Esophagus squamous epithelium (tissue), 5 donors: ENCODE data around the gene PLCD1. TPM values are rescaled to one million over a fixed set of nuclear protein-coding genes. Genes with fewer than 3 reads are reported as not detected.

Source experiments
- DNase-seq: peaks from one replicate; lab custom pipeline; 2025; lab: John Stamatoyannopoulos, UW
- H3K27ac ChIP-seq, 4 donors: fragments of 200-600 bp; sonication (generic); one replicate each; pipeline ENCODE4 v1.5.1; 2016 to 2019; ENCODE audit warnings: mild to moderate bottlenecking in 1 of 4
- H3K27me3 ChIP-seq, 4 donors: fragments of 200-600 bp; sonication (generic); 1 replicate in 3 of 4; 2 replicates in 1 of 4; pipeline versions ENCODE4 v1.5.1 to v1.6.0; 2017 to 2021; ENCODE audit warnings: antibody characterized with exemption in 1 of 4
- H3K36me3 ChIP-seq, 3 donors: fragments of 200-600 bp; sonication (generic); one replicate each; pipeline ENCODE4 v1.5.1; 2016 to 2019
- H3K4me1 ChIP-seq, 3 donors: fragments of 200-600 bp; sonication (generic); one replicate each; pipeline ENCODE4 v1.5.1; 2017 to 2019
- H3K4me3 ChIP-seq, 4 donors: fragments of 200-600 bp; sonication (generic); 1 replicate in 3 of 4; 2 replicates in 1 of 4; pipeline ENCODE4 v1.5.1; 2016 to 2019; ENCODE audit warnings: mild to moderate bottlenecking in 2 of 4, moderate library complexity in 1 of 4
- H3K9me3 ChIP-seq, 3 donors: fragments of 200-600 bp; sonication (generic); one replicate each; pipeline ENCODE4 v1.5.1; 2016 to 2019
- POLR2A ChIP-seq, 4 donors: fragments of 450-650 bp; IDR thresholded peaks; one replicate each; pipeline ENCODE4 v1.6.1; 2017; ENCODE audit warnings: antibody characterized with exemption in 4 of 4, mild to moderate bottlenecking in 4 of 4, moderate library complexity in 3 of 4
- WGBS, 2 donors: methylation state at CpG; one replicate each; pipeline ENCODE4 v1.1.5; 2018; 5-methylcytosine and 5-hydroxymethylcytosine counted together
- intact Hi-C: fragments of 100-400 bp; cut with DNase I; formaldehyde crosslinking; loops from one replicate; pipeline ENCODE4 v1.15.0; 2022
- total RNA-seq, 4 donors: library from RNA; depleted of rRNA; stranded (reverse); fragments of >200 nt; gene quantifications; one replicate each; pipeline ENCODE4 v1.1.0, GENCODE V29; 2016
- TF ChIP-seq, protein P1 (sequence below), 6 experiments: fragments of 450-650 bp in 4 of 6; fragments of 200-600 bp in 2 of 6; sonication (generic) in 2 of 6; IDR thresholded peaks; one replicate each; pipeline ENCODE4 v1.5.1; 2016 to 2019; ENCODE audit warnings: antibody characterized with exemption in 6 of 6, mild to moderate bottlenecking in 4 of 6, moderate library complexity in 4 of 6
- donor health status: DM: yes; HTN: yes; CAD: no.

PLCD1 gene
- total RNA-seq, 4 donors from 2014 or later = 24.2 to 37.9 (median 35.0) TPM

- H3K27ac ChIP-seq = peak overlapping the region in 2 of 4 donors; percentile 55 to 66
- TF ChIP-seq, protein P1, sequence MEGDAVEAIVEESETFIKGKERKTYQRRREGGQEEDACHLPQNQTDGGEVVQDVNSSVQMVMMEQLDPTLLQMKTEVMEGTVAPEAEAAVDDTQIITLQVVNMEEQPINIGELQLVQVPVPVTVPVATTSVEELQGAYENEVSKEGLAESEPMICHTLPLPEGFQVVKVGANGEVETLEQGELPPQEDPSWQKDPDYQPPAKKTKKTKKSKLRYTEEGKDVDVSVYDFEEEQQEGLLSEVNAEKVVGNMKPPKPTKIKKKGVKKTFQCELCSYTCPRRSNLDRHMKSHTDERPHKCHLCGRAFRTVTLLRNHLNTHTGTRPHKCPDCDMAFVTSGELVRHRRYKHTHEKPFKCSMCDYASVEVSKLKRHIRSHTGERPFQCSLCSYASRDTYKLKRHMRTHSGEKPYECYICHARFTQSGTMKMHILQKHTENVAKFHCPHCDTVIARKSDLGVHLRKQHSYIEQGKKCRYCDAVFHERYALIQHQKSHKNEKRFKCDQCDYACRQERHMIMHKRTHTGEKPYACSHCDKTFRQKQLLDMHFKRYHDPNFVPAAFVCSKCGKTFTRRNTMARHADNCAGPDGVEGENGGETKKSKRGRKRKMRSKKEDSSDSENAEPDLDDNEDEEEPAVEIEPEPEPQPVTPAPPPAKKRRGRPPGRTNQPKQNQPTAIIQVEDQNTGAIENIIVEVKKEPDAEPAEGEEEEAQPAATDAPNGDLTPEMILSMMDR (IDR thresholded peaks at IDR 0.05) = no peak
- TF ChIP-seq POLR2A (IDR thresholded peaks at IDR 0.05) = no peak
- 55 to 56% methylated on average over 13 to 14 of the region's 15 CpGs for WGBS, 2 donors
Measured at GRCh38 chr3:38005076-38006020, 24.1 kb downstream of the PLCD1 start.

DNA sequence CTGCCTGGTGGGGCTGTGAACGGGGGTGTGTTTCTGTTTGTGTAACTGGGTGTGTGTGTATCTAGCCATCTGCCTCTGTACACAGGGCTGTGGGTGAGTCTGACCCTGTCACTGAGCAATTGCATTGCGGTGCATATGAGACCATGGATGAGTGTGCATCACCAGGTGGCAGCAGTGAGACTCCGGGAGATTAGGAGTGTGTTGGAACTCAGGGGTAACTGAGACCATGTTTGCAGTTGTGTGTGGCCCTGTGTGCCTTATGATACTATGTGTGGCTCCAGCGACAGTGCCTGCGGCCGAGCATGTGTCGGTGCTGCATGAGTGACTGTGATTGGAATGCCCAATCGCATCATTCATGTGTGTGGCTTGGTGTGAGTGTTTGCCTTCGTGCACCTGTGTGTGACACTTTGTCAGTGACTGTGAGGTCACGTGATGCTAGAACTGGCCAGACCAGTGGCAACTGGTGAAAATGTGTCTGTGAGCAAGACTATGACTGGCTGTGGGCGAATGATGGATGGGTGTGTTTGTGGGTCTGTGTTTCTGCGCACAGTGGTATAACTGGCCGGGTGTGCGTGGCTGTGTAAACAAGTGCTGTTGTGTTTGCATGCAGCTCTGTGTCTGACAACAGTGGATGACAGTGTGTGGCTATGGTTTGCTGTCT, 24.9 kb downstream of the PLCD1 start:
- 38 to 58% methylated on average over 5 to 7 of the region's 14 CpGs for WGBS, 2 donors
- Histone ChIP-seq H3K9me3 (no peaks in the 10 kb centered on the region), H3K4me3 (no peak overlapping the region), H3K36me3 (peaks cover 5 to 75% (median 5%) of the 10 kb centered on the region in 3 donors), H3K27me3 (no peaks in the 10 kb centered on the region), H3K4me1 (peaks cover 5 to 31% (median 9%) of the 10 kb centered on the region in 3 donors), H3K27ac (peak overlapping the region in 2 of 4 donors; percentile 55 to 66)
- TF ChIP-seq POLR2A (IDR thresholded peaks at IDR 0.05) = no peak
- TF ChIP-seq, protein P1 (IDR thresholded peaks at IDR 0.05) = peak in 5 of 6 experiments; percentile 44 to 79 (median 67)
- DNase-seq = no peak
- intact Hi-C loops = no loop called here

More at GRCh38 chr3:38005076-38006020, 24.1 kb downstream of the PLCD1 start:
- no peaks in the 10 kb centered on the region for H3K9me3 ChIP-seq
- DNase-seq = no peak
- H3K4me1 ChIP-seq = peaks cover 5 to 31% (median 9%) of the 10 kb centered on the region in 3 donors
- no peaks in the 10 kb centered on the region for H3K27me3 ChIP-seq
- intact Hi-C loops = no loop called here
- no peak overlapping the region for H3K4me3 ChIP-seq
- peaks cover 5 to 78% (median 5%) of the 10 kb centered on the region in 3 donors for H3K36me3 ChIP-seq

GRCh38 chr3:38003817-38004414, 25.5 kb downstream of the PLCD1 start:
- WGBS, 2 donors = 71 to 76% methylated on average over 2 of the region's 11 CpGs
- TF ChIP-seq, protein P1 (IDR thresholded peaks at IDR 0.05) = no peak
- TF ChIP-seq POLR2A (IDR thresholded peaks at IDR 0.05) = no peak
- Histone ChIP-seq H3K4me1 (peaks cover 5 to 35% (median 9%) of the 10 kb centered on the region in 3 donors), H3K36me3 (peaks cover 0 to 69% (median 5%) of the 10 kb centered on the region in 3 donors), H3K4me3 (no peak overlapping the region), H3K9me3 (no peaks in the 10 kb centered on the region), H3K27me3 (no peaks in the 10 kb centered on the region), H3K27ac (peak overlapping the region in 2 of 4 donors; percentile 55 to 66)
- DNase-seq = no peak
- intact Hi-C loops = no loop called here

- Histone ChIP-seq H3K36me3 (peaks cover 0 to 64% (median 5%) of the 10 kb centered on the region in 3 donors), H3K9me3 (no peaks in the 10 kb centered on the region), H3K27ac (peak overlapping the region in 2 of 4 donors; percentile 55 to 66), H3K4me3 (no peak overlapping the region), H3K27me3 (no peaks in the 10 kb centered on the region), H3K4me1 (peaks cover 8 to 39% (median 12%) of the 10 kb centered on the region in 3 donors)
- intact Hi-C loops = no loop called here
- TF ChIP-seq POLR2A (IDR thresholded peaks at IDR 0.05) = no peak
- TF ChIP-seq, protein P1 (IDR thresholded peaks at IDR 0.05) = peak; percentile 63 to 87 (median 74)
- WGBS, 2 donors = 56 to 57% methylated on average over 6 of the region's 7 CpGs
- DNase-seq = no peak
Measured at GRCh38 chr3:38003371-38003816, 26.0 kb downstream of the PLCD1 start.
